GM12872 (cell line): ENCODE data around the gene CTRB2.

Source experiments
- TF ChIP-seq, protein P1 (sequence below): IDR thresholded peaks from 3 replicates; pipeline ENCODE4 v1.5.1; 2011; ENCODE audit warnings: low read depth, mild to moderate bottlenecking, low read length, moderate library complexity; ENCODE audit not compliant: insufficient read depth

CTRB2 gene

DNA sequence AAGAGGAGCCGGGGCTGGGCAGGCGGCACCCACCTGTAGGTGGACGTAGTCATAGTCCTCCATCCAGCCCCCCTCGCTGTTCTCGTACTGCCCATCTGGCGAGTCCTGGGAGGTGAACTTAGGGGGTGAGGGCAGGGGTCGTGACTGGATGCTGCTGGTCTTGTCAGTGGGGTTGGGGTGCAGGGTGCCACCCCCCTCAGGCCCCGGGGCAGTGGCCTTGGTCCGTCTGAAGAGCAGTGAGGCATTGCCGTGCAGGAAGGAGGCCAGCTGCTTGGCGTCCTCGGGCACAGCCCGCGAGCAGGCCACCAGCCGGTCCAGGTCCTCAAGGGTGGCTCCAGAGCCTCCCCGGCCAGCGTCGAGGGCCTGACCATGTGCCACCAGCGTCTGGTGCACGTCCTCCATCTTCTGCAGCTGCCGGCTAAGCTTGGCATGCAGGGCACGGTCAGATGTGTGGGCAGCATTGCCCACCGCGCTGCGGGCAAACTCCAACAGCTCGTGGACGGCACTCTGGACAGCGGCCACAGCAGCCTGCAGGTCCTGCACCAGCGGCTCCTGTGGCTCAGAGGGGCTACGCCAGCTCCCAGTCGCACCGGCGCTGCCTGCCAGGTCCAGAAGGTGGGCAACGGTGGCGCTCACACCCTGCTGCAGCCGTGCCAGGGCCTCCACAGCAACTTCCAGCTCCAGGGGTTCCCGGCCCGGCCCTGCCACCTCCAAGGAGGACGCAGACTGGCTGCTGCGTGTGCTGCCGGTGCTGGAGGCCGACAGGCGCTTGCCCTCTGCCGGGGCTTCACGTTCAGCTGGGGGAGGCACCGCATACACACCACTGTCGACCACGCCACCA, 28.1 kb upstream of the CTRB2 start:
- TF ChIP-seq, protein P1, sequence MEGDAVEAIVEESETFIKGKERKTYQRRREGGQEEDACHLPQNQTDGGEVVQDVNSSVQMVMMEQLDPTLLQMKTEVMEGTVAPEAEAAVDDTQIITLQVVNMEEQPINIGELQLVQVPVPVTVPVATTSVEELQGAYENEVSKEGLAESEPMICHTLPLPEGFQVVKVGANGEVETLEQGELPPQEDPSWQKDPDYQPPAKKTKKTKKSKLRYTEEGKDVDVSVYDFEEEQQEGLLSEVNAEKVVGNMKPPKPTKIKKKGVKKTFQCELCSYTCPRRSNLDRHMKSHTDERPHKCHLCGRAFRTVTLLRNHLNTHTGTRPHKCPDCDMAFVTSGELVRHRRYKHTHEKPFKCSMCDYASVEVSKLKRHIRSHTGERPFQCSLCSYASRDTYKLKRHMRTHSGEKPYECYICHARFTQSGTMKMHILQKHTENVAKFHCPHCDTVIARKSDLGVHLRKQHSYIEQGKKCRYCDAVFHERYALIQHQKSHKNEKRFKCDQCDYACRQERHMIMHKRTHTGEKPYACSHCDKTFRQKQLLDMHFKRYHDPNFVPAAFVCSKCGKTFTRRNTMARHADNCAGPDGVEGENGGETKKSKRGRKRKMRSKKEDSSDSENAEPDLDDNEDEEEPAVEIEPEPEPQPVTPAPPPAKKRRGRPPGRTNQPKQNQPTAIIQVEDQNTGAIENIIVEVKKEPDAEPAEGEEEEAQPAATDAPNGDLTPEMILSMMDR, result no peak

DNA sequence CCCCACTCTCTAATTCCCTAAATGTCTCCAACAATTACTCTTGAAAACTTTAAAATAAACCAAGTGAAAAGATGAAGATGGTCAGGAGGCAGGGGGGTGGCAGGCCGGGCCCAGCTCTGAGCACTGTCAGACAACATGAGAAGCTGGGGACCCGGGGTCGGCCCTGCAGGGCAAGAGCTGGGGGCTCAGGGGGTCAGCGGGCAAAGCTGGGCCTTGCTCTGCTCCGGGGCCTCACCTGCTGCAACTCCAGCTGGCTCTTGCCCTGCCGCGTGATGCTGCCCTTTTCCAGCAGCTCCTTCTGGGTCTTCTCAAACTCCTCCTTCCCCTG, 26.6 kb upstream of the CTRB2 start:
- TF ChIP-seq, protein P1, result no peak

DNA sequence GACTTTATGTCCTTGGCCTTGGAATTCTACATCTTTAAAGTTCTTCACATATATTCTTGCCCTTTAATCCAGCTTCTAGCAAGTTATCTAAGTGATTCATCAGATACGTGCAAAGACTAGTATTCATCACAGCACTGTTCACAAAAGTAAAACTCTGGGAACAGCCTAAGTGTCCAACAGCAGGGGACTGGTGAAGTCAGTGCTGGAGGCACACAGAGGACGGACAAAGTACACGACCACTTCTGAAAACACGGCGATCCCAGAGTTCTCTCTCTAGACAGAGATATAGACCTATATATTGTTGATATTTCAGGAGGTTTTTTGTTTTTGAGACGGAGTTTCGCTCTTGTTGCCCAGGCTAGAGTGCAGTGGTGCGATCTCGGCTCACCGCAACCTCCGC, 24.6 kb upstream of the CTRB2 start:
- TF ChIP-seq, protein P1, result no peak

DNA sequence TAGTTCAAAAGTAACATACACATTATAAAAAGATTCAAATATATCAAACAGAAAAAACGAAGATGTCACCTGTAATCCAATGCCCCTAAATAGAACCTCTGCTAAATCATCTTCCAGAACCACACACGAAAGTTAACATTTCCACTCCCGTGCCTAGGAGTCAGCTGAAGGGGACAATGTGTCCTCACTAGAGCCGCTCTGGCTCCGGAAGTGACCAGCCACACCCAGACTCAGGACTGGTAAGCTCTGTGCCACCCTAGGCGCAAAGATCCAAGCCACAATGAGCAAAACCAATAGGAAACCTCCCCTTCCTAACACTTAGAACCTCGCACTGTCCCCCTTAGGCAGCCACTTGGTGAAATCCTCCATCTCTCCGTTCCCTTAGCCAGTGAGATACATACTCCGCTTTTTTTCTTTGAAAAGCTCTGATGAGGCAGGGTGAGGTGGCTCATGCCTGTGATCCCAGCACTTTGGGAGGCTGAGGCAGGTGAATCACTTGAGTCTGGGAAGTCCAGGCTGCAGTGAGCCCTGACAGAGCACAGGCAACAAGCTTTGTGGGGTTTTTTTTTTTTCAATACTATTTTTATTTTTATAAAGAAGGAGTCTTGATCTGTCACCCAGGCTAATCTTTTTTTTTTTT, 23.6 kb upstream of the CTRB2 start:
- TF ChIP-seq, protein P1, result no peak

DNA sequence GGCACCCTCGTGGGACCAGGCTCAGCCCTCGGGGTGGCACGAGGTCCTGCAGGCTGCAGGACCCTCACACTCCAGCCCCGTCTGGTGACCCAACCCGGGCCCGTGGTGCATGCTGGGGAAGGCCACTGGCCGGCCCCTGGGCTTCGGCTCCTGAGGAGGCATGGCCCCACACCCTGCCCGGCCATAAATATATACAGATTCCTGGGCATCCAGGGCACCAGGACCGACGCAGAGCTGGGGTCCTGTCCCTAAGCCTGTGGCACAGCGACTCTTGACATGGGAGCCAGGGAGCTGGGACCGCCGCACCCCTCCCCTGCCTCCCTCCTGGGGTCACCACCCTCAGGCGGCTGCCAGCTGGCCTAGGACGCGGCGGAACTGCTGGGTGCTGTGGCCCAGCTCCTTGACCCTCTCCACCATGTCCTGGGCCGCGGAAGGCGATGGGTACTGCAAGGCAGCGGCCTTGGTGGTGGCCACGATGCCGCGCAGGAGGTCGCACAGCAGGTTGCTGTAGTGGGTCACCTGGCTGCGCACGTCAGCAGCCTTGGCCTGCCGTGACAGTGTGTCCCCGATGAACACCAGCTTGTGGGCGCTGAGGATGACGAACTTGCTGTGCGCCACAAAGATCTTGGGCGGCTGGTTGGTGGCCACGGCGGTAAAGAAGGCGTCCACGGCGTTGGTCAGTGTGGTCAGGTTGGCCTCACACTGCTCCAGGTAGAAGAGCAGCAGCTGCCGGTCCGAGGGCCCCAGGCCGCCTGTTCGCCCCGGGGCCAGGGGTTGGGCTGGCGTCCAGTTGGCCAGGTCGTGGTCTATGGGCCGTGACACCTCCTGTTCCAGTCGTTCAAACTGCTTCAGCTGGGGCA, 22.4 kb upstream of the CTRB2 start:
- TF ChIP-seq, protein P1, result no peak

DNA sequence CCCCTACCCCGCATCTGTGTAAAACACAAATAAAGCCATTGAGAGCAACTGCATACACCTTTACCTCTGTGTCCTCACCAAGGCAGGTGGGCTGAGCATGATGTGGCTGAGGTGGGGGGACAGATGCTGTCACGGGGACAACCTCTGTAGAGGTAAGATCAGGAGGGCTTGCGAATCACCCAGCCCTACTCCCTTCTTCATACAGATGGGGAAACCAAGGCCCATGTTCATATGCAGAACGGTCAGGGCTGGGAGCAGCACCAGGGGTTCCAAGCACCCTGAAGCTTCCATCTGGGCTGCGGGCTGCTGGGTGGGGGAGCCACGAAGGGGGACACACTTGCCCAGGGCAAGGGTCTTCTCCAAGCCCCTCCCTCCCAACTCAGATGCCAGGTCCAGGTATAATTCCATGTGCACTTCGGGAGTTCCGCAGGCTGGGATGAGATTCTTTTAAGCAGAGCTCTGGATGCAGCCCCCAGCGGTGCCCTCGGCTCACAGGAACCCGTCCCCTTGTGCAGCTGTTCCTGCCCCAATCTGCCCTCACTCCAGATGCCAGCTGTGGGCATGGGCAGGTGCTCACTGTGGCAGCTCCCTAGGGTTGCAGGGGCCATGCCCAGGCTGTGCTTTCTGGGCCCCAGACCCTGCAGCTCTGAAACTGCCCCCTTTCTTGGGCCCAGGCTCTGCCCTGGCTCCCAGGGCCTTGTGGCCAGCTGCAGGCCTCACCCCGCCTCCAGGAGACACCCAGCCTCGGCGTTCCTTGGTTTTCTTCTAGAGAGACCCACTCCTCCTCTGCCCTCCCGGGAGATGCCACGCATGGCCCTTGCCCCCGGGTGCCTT, 21.4 kb upstream of the CTRB2 start:
- TF ChIP-seq, protein P1, result no peak
